WTC11 (cell line): ENCODE measurements around the gene CRISP1.

ENCODE experiments used
- FOXK1 ChIP-seq: sonication (generic); formaldehyde crosslinking; IDR thresholded peaks from 2 replicates; pipeline ENCODE4 v1.8.0; 2022; ENCODE audit warnings: mild to moderate bottlenecking, moderate library complexity, missing genetic modification reagents
- GTF2I ChIP-seq: fragments of 250-450 bp; sonication (Bioruptor Pico); conservative IDR thresholded peaks from 2 replicates; pipeline ENCODE4 v1.4.0; 2021; ENCODE audit warnings: mild to moderate bottlenecking
- MXD4 ChIP-seq: fragments of 250-450 bp; sonication (Bioruptor Pico); IDR thresholded peaks from 2 replicates; pipeline ENCODE4 v1.8.0; 2021; ENCODE audit warnings: mild to moderate bottlenecking, moderate library complexity, borderline replicate concordance
- NFE2L1 ChIP-seq: sonication (generic); formaldehyde crosslinking; IDR thresholded peaks from 2 replicates; pipeline ENCODE4 v1.8.1; 2023; ENCODE audit warnings: missing genetic modification reagents
- SMAD3 ChIP-seq: sonication (generic); formaldehyde crosslinking; IDR thresholded peaks from 2 replicates; pipeline ENCODE4 v1.8.0; 2022; ENCODE audit warnings: missing genetic modification reagents, mild to moderate bottlenecking, borderline replicate concordance
- TF ChIP-seq, protein P1 (sequence below): fragments of 200-600 bp; IDR thresholded peaks from 2 replicates; pipeline ENCODE4 v1.8.0; 2022; ENCODE audit warnings: antibody characterized with exemption
- TF ChIP-seq, protein P2 (sequence below): sonication (generic); formaldehyde crosslinking; IDR thresholded peaks from 2 replicates; pipeline ENCODE4 v1.8.1; 2023; ENCODE audit warnings: mild to moderate bottlenecking, missing genetic modification reagents, moderate library complexity
- TF ChIP-seq, protein P3 (sequence below): sonication (generic); formaldehyde crosslinking; IDR thresholded peaks from 2 replicates; pipeline ENCODE4 v1.8.1; 2022; ENCODE audit warnings: missing genetic modification reagents, borderline replicate concordance
- TF ChIP-seq, protein P4 (sequence below): fragments of 250-450 bp; sonication (Bioruptor Pico); IDR thresholded peaks from 2 replicates; pipeline ENCODE4 v1.9.0; 2021; ENCODE audit warnings: moderate library complexity, mild to moderate bottlenecking, inconsistent platforms, borderline replicate concordance
- TF ChIP-seq, protein P5 (sequence below): sonication (generic); formaldehyde crosslinking; IDR thresholded peaks from 2 replicates; pipeline ENCODE4 v1.8.0; 2022; ENCODE audit warnings: mild to moderate bottlenecking, missing genetic modification reagents
- TF ChIP-seq, protein P6 (sequence below): sonication (generic); formaldehyde crosslinking; conservative IDR thresholded peaks from 2 replicates; pipeline ENCODE4 v1.8.1; 2023; ENCODE audit warnings: mild to moderate bottlenecking, low read depth, missing genetic modification reagents, moderate library complexity
- TF ChIP-seq, protein P7 (sequence below): sonication (generic); formaldehyde crosslinking; IDR thresholded peaks from 2 replicates; pipeline ENCODE4 v1.8.0; 2022; ENCODE audit warnings: mild to moderate bottlenecking, missing genetic modification reagents

DNA sequence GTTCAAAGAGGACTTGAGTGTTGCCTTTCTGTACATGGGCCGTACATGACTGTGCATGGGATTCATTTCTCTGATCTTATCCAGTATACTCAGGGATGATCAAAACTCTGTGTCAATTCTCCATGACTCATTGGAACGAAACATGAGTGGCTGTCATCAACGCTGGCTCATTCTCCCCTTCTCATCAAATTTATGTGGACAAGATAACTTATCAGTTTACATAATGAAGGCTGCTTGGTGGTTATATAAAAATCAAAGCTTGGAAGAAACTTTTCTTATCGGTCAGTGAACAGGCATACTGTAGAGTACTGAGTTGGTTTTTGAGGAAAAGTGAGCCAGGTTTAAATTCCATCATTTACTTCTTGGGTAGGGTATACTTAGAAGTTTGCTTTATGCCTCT, 24.9 kb downstream of the CRISP1 start:
- no peak for TF ChIP-seq MXD4
- TF ChIP-seq FOXK1 (CRISPR knock-in tag), result no peak
- no peak for TF ChIP-seq SMAD3 (CRISPR knock-in tag)
- TF ChIP-seq, protein P1, sequence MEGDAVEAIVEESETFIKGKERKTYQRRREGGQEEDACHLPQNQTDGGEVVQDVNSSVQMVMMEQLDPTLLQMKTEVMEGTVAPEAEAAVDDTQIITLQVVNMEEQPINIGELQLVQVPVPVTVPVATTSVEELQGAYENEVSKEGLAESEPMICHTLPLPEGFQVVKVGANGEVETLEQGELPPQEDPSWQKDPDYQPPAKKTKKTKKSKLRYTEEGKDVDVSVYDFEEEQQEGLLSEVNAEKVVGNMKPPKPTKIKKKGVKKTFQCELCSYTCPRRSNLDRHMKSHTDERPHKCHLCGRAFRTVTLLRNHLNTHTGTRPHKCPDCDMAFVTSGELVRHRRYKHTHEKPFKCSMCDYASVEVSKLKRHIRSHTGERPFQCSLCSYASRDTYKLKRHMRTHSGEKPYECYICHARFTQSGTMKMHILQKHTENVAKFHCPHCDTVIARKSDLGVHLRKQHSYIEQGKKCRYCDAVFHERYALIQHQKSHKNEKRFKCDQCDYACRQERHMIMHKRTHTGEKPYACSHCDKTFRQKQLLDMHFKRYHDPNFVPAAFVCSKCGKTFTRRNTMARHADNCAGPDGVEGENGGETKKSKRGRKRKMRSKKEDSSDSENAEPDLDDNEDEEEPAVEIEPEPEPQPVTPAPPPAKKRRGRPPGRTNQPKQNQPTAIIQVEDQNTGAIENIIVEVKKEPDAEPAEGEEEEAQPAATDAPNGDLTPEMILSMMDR, result no peak
- TF ChIP-seq, protein P2, sequence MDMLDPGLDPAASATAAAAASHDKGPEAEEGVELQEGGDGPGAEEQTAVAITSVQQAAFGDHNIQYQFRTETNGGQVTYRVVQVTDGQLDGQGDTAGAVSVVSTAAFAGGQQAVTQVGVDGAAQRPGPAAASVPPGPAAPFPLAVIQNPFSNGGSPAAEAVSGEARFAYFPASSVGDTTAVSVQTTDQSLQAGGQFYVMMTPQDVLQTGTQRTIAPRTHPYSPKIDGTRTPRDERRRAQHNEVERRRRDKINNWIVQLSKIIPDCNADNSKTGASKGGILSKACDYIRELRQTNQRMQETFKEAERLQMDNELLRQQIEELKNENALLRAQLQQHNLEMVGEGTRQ (CRISPR knock-in tag), result no peak
- no peak for TF ChIP-seq GTF2I (CRISPR knock-in tag)
- TF ChIP-seq, protein P3, sequence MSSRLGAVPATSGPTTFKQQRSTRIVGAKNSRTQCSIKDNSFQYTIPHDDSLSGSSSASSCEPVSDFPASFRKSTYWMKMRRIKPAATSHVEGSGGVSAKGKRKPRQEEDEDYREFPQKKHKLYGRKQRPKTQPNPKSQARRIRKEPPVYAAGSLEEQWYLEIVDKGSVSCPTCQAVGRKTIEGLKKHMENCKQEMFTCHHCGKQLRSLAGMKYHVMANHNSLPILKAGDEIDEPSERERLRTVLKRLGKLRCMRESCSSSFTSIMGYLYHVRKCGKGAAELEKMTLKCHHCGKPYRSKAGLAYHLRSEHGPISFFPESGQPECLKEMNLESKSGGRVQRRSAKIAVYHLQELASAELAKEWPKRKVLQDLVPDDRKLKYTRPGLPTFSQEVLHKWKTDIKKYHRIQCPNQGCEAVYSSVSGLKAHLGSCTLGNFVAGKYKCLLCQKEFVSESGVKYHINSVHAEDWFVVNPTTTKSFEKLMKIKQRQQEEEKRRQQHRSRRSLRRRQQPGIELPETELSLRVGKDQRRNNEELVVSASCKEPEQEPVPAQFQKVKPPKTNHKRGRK (CRISPR knock-in tag), result no peak
- TF ChIP-seq, protein P4, sequence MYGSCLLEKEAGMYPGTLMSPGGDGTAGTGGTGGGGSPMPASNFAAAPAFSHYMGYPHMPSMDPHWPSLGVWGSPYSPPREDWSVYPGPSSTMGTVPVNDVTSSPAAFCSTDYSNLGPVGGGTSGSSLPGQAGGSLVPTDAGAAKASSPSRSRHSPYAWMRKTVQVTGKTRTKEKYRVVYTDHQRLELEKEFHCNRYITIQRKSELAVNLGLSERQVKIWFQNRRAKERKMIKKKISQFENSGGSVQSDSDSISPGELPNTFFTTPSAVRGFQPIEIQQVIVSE, result no peak
- TF ChIP-seq, protein P5, sequence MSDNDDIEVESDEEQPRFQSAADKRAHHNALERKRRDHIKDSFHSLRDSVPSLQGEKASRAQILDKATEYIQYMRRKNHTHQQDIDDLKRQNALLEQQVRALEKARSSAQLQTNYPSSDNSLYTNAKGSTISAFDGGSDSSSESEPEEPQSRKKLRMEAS (CRISPR knock-in tag), result no peak
- TF ChIP-seq, protein P6, sequence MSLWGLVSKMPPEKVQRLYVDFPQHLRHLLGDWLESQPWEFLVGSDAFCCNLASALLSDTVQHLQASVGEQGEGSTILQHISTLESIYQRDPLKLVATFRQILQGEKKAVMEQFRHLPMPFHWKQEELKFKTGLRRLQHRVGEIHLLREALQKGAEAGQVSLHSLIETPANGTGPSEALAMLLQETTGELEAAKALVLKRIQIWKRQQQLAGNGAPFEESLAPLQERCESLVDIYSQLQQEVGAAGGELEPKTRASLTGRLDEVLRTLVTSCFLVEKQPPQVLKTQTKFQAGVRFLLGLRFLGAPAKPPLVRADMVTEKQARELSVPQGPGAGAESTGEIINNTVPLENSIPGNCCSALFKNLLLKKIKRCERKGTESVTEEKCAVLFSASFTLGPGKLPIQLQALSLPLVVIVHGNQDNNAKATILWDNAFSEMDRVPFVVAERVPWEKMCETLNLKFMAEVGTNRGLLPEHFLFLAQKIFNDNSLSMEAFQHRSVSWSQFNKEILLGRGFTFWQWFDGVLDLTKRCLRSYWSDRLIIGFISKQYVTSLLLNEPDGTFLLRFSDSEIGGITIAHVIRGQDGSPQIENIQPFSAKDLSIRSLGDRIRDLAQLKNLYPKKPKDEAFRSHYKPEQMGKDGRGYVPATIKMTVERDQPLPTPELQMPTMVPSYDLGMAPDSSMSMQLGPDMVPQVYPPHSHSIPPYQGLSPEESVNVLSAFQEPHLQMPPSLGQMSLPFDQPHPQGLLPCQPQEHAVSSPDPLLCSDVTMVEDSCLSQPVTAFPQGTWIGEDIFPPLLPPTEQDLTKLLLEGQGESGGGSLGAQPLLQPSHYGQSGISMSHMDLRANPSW, result no peak
- TF ChIP-seq, protein P7, sequence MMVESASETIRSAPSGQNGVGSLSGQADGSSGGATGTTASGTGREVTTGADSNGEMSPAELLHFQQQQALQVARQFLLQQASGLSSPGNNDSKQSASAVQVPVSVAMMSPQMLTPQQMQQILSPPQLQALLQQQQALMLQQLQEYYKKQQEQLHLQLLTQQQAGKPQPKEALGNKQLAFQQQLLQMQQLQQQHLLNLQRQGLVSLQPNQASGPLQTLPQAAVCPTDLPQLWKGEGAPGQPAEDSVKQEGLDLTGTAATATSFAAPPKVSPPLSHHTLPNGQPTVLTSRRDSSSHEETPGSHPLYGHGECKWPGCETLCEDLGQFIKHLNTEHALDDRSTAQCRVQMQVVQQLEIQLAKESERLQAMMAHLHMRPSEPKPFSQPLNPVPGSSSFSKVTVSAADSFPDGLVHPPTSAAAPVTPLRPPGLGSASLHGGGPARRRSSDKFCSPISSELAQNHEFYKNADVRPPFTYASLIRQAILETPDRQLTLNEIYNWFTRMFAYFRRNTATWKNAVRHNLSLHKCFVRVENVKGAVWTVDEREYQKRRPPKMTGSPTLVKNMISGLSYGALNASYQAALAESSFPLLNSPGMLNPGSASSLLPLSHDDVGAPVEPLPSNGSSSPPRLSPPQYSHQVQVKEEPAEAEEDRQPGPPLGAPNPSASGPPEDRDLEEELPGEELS, result no peak
- TF ChIP-seq NFE2L1, result no peak
